H1 (cell line): ENCODE data around the gene SLC12A8. TPM values are rescaled to one million over a fixed set of nuclear protein-coding genes. Genes with fewer than 3 reads are reported as not detected.

Source experiments
- CTCF ChIA-PET: fragments of 300-600 bp; sonication (Branson Sonifier 250); formaldehyde crosslinking; loops from one replicate; lab custom pipeline; 2021; ENCODE audit not compliant: partially characterized antibody; lab: Charles Lee
- POLR2A ChIA-PET: fragments of 300-600 bp; sonication (Branson Sonifier 250); formaldehyde crosslinking; loops from one replicate; lab custom pipeline; 2021; ENCODE audit warnings: inconsistent platforms; ENCODE audit not compliant: partially characterized antibody; lab: Charles Lee
- DNase-seq, 2 experiments: peaks; one replicate each; pipeline versions ENCODE4 v3.0.0 to v3.0.0-alpha.2; 2010 to 2022; ENCODE audit warnings: low spot score in 2 of 2, low read depth in 1 of 2, mixed read lengths in 1 of 2
- FAIRE-seq: peaks from 2 replicates; lab custom pipeline; 2011; peaks lifted over from hg19 to GRCh38; lab: Jason Lieb, UNC
- H2AFZ ChIP-seq: 2 replicates; pipeline ENCODE4 v1.8.1; 2012; ENCODE audit warnings: low read length, inconsistent platforms
- H2AK5ac ChIP-seq: 2 replicates; pipeline ENCODE4 v1.6.1; 2013; ENCODE audit warnings: low read depth, low read length
- H2BK120ac ChIP-seq: replicated peaks from 2 replicates; pipeline ENCODE3; 2013; ENCODE audit warnings: low read depth, low read length, inconsistent platforms
- H2BK12ac ChIP-seq: 2 replicates; pipeline ENCODE4 v1.6.1; 2013; ENCODE audit warnings: low read depth, low read length
- H2BK15ac ChIP-seq: 2 replicates; pipeline ENCODE4 v1.6.1; 2013; ENCODE audit warnings: low read length
- H2BK20ac ChIP-seq: 2 replicates; pipeline ENCODE4 v1.6.1; 2013; ENCODE audit warnings: low read length
- H2BK5ac ChIP-seq: 2 replicates; pipeline ENCODE4 v1.6.1; 2013; ENCODE audit warnings: low read depth, low read length
- H3K14ac ChIP-seq: 2 replicates; pipeline ENCODE4 v1.6.1; 2013; ENCODE audit warnings: inconsistent platforms; ENCODE audit not compliant: insufficient read length
- H3K18ac ChIP-seq: 2 replicates; pipeline ENCODE4 v1.6.1; 2013; ENCODE audit warnings: low read length; ENCODE audit errors: extremely low read depth
- H3K23ac ChIP-seq: 2 replicates; pipeline ENCODE4 v1.6.1; 2013; ENCODE audit warnings: inconsistent platforms; ENCODE audit not compliant: insufficient read length
- H3K23me2 ChIP-seq: 2 replicates; pipeline ENCODE4 v1.6.1; 2013; ENCODE audit warnings: low read depth, low read length
- H3K27ac ChIP-seq: 2 replicates; pipeline ENCODE4 v1.6.1; 2011; ENCODE audit warnings: low read depth, low read length, inconsistent platforms
- H3K27me3 ChIP-seq, 4 experiments: replicated peaks in 1 of 4; 1 replicate in 1 of 4; 2 replicates in 3 of 4; pipeline versions ENCODE4 v1.6.1 to v1.8.1; 2011 to 2013; ENCODE audit warnings: low read length in 3 of 4, mild to moderate bottlenecking in 3 of 4, inconsistent platforms in 2 of 4, mixed read lengths in 2 of 4, moderate library complexity in 1 of 4; ENCODE audit not compliant: control insufficient read depth in 3 of 4, insufficient read depth in 3 of 4; ENCODE audit errors: extremely low read depth in 1 of 4
- H3K36me3 ChIP-seq, 4 experiments: 2 replicates each; pipeline versions ENCODE4 v1.6.1 to v1.8.1; 2011 to 2013; ENCODE audit warnings: mild to moderate bottlenecking in 4 of 4, low read length in 3 of 4, moderate library complexity in 2 of 4, control low read depth in 1 of 4, inconsistent platforms in 1 of 4; ENCODE audit not compliant: insufficient read depth in 4 of 4, control insufficient read depth in 2 of 4
- H3K4ac ChIP-seq: replicated peaks from 2 replicates; pipeline ENCODE3; 2013; ENCODE audit warnings: low read length, low read depth, mixed read lengths, inconsistent platforms; ENCODE audit not compliant: insufficient read length
- H3K4me1 ChIP-seq, 4 experiments: replicated peaks in 1 of 4; 1 replicate in 1 of 4; 2 replicates in 3 of 4; pipeline versions ENCODE4 v1.6.1 to v1.8.1; 2011 to 2013; ENCODE audit warnings: low read length in 3 of 4, inconsistent platforms in 2 of 4, mixed read lengths in 1 of 4; ENCODE audit not compliant: insufficient read depth in 4 of 4, control insufficient read depth in 3 of 4
- H3K4me2 ChIP-seq, 2 experiments: 2 replicates each; pipeline versions ENCODE4 v1.6.1 to v1.8.1; 2011 to 2013; ENCODE audit warnings: low read depth in 2 of 2, low read length in 2 of 2, control low read depth in 1 of 2, inconsistent platforms in 1 of 2, mild to moderate bottlenecking in 1 of 2; ENCODE audit not compliant: insufficient read depth in 1 of 2
- H3K4me3 ChIP-seq, 4 experiments: fragments of 200-600, 300-600 bp in 1 of 4; sonication (generic), shearing (Covaris generic), sonication (Bioruptor Twin) in 1 of 4; 2 replicates each; pipeline versions ENCODE4 v1.5.1 to v1.8.1; 2011 to 2016; ENCODE audit warnings: low read length in 4 of 4, low read depth in 3 of 4, control low read depth in 2 of 4, inconsistent platforms in 2 of 4, mild to moderate bottlenecking in 2 of 4, mixed read lengths in 1 of 4, moderate library complexity in 1 of 4; ENCODE audit not compliant: insufficient read depth in 2 of 4; ENCODE audit errors: extremely low read depth in 1 of 4
- H3K56ac ChIP-seq: replicated peaks from 2 replicates; pipeline ENCODE3; 2013; ENCODE audit warnings: low read depth, mild to moderate bottlenecking, mixed read lengths, low read length, inconsistent platforms; ENCODE audit not compliant: insufficient read length
- H3K79me1 ChIP-seq: 2 replicates; pipeline ENCODE4 v1.6.1; 2013; ENCODE audit warnings: low read depth, low read length, control low read depth
- H3K79me2 ChIP-seq, 2 experiments: 2 replicates each; pipeline versions ENCODE4 v1.6.1 to v1.8.1; 2012 to 2013; ENCODE audit warnings: low read length in 2 of 2, mild to moderate bottlenecking in 2 of 2, inconsistent platforms in 1 of 2; ENCODE audit not compliant: insufficient read depth in 2 of 2, control insufficient read depth in 1 of 2
- H3K9ac ChIP-seq, 4 experiments: replicated peaks in 1 of 4; 1 replicate in 1 of 4; 2 replicates in 3 of 4; pipeline versions ENCODE4 v1.6.1 to v1.8.1; 2011 to 2013; ENCODE audit warnings: low read depth in 3 of 4, low read length in 3 of 4, control low read depth in 2 of 4, mild to moderate bottlenecking in 2 of 4, moderate library complexity in 2 of 4, inconsistent platforms in 1 of 4; ENCODE audit errors: extremely low read depth in 1 of 4
- H3K9me3 ChIP-seq, 2 experiments: 2 replicates each; pipeline versions ENCODE4 v1.6.1 to v1.8.1; 2012 to 2013; ENCODE audit warnings: mild to moderate bottlenecking in 2 of 2, moderate library complexity in 2 of 2, control low read depth in 1 of 2, inconsistent platforms in 1 of 2, low read depth in 1 of 2, low read length in 1 of 2, mixed read lengths in 1 of 2; ENCODE audit not compliant: insufficient read depth in 2 of 2
- H4K20me1 ChIP-seq, 2 experiments: replicated peaks in 1 of 2; 2 replicates each; pipeline versions ENCODE3 to v1.8.1; 2011 to 2013; ENCODE audit warnings: inconsistent platforms in 2 of 2, low read length in 2 of 2, mild to moderate bottlenecking in 1 of 2; ENCODE audit not compliant: insufficient read depth in 2 of 2, control insufficient read depth in 1 of 2
- H4K5ac ChIP-seq: 2 replicates; pipeline ENCODE4 v1.6.1; 2013; ENCODE audit warnings: low read length, low read depth, mixed read lengths, inconsistent platforms; ENCODE audit not compliant: insufficient read length
- H4K8ac ChIP-seq: 2 replicates; pipeline ENCODE4 v1.8.0; 2013; ENCODE audit warnings: mild to moderate bottlenecking, moderate library complexity, low read length, inconsistent platforms; ENCODE audit not compliant: insufficient read depth; ENCODE audit errors: extremely low read depth
- H4K91ac ChIP-seq: replicated peaks from 2 replicates; pipeline ENCODE3; 2013; ENCODE audit warnings: low read length, mixed read lengths, inconsistent platforms; ENCODE audit not compliant: insufficient read length
- CBX8 ChIP-seq: fragments of 300-800, 300-1000 bp; sonication (generic); IDR thresholded peaks from 2 replicates; pipeline ENCODE4 v1.7.1; 2016; ENCODE audit warnings: low read depth, low read length, borderline replicate concordance
- CHD1 ChIP-seq: IDR thresholded peaks from 2 replicates; pipeline ENCODE4 v1.6.1; 2012; ENCODE audit warnings: low read depth, low read length, improper control_type of control experiment
- CTBP2 ChIP-seq: IDR thresholded peaks from 2 replicates; pipeline ENCODE4 v1.7.0; 2011; ENCODE audit warnings: borderline replicate concordance, mild to moderate bottlenecking, moderate library complexity, mixed read lengths, low read length; ENCODE audit not compliant: insufficient read depth, insufficient read length
- FOSL1 ChIP-seq: IDR thresholded peaks from 2 replicates; pipeline ENCODE4 v1.6.1; 2011; ENCODE audit warnings: mild to moderate bottlenecking, low read depth, low read length, moderate library complexity; ENCODE audit not compliant: insufficient read depth
- JUND ChIP-seq: IDR thresholded peaks from 2 replicates; pipeline ENCODE4 v1.6.1; 2011; ENCODE audit warnings: mild to moderate bottlenecking, improper control_type of control experiment, low read length
- SAP30 ChIP-seq: fragments of 300-600 bp; sonication (generic); IDR thresholded peaks from 2 replicates; pipeline ENCODE4 v1.7.1; 2012; ENCODE audit warnings: low read length, moderate library complexity, mild to moderate bottlenecking, inconsistent platforms; ENCODE audit not compliant: insufficient read depth, insufficient replicate concordance
- TBP ChIP-seq: IDR thresholded peaks from 2 replicates; pipeline ENCODE4 v1.6.1; 2011; ENCODE audit warnings: low read depth, low read length, improper control_type of control experiment
- ZNF274 ChIP-seq: IDR thresholded peaks from 2 replicates; pipeline ENCODE4 v1.7.0; 2012; ENCODE audit warnings: low read length, borderline replicate concordance; ENCODE audit errors: extremely low read depth
- WGBS, 2 experiments: shearing (Covaris generic) in 1 of 2; methylation state at CpG; one replicate each; pipeline versions ENCODE4 v1.1.6 to v1.1.7; 2013 to 2015; ENCODE audit warnings: low lambda C conversion rate in 2 of 2, mixed read lengths in 2 of 2, inconsistent platforms in 1 of 2, low coverage in 1 of 2, missing lambda C conversion rate in 1 of 2; ENCODE audit not compliant: insufficient replicate concordance in 2 of 2, insufficient coverage in 1 of 2, insufficient read length in 1 of 2; ENCODE audit errors: extremely low coverage in 1 of 2, missing lambda C conversion rate in 1 of 2; 5-methylcytosine and 5-hydroxymethylcytosine counted together
- polyA plus RNA-seq, 7 experiments: library from polyadenylated mRNA; depleted of rRNA in 3 of 7; stranded (reverse) in 5 of 7; unstranded in 2 of 7; fragments of >200 nt in 5 of 7; fragments of 200-250 nt in 2 of 7; gene quantifications; 1 replicate in 5 of 7; 2 replicates in 1 of 7; 4 replicates in 1 of 7; pipeline versions ENCODE4 v1.2.1 to v1.2.3, GENCODE V29; 2011 to 2013; ENCODE audit warnings: missing spikeins in 2 of 7, mixed read lengths in 2 of 7
- total RNA-seq: library from RNA; stranded (reverse); fragmentation: NEBNext Ultra II Directional; extraction: Animal tissue kit (Norgen Biotek cat#: 25700); gene quantifications from 2 replicates; pipeline ENCODE4 v1.2.1, GENCODE V29; 2021

SLC12A8 gene
- total and polyA plus RNA-seq, 2 of the 8 experiments (the other 6 are each of a cell fraction or from before 2014, with no cell fraction given): 13.7 to 14.4 TPM

DNA sequence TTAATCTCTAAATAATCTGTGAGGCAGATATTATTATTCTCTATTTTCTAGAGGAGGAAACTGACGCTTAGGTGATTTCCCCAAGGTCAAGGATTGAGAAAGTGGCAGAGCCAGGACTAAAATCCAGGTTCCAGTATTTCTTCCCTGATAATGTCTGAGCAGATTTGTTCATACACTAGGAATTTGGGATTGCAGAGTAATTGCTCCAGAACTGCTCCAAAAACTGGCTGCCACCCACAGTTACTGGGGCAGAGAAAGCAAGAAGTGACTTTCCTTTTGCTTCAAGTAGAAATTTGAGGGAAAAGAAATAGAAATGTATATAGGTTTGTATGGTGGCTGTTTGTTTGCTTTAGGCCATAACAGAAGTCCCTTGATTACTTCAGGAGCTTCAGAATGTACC is 60.6 kb downstream of the SLC12A8 start:
- Histone ChIP-seq H4K5ac (no peak overlapping the region), H4K8ac (no peak overlapping the region), H3K56ac (no peak overlapping the region), H2BK20ac (no peak overlapping the region), H2BK5ac (no peak overlapping the region), H3K4me1 (peaks cover 6 to 17% (median 11%) of the 10 kb centered on the region in 4 experiments; a peak in 4 of 7 replicates), H4K91ac (no peak overlapping the region), H3K27me3 (no peaks in the 10 kb centered on the region), H3K23ac (no peak overlapping the region), H2BK120ac (no peak overlapping the region), H2AK5ac (no peak overlapping the region), H3K9me3 (no peaks in the 10 kb centered on the region), H3K36me3 (no peaks in the 10 kb centered on the region), H2BK15ac (no peak overlapping the region), H4K20me1 (no peaks in the 10 kb centered on the region), H3K4ac (no peak overlapping the region), H3K23me2 (no peaks in the 10 kb centered on the region; the same call in 1 of the 2 replicates), H3K27ac (no peak overlapping the region), H3K79me1 (no peaks in the 10 kb centered on the region), H3K14ac (no peak overlapping the region), H3K4me2 (no peak overlapping the region), H2AFZ (no peak overlapping the region), H3K4me3 (no peak overlapping the region), H3K9ac (no peak overlapping the region), H3K79me2 (no peaks in the 10 kb centered on the region; a peak in 1 of 4 replicates), H3K18ac (no peak overlapping the region), H2BK12ac (no peak overlapping the region)
- WGBS, 2 experiments: 94% methylated on average over 1 of the region's 1 CpG; no CpG with 5 or more reads in 1 of the 2 experiments
- ChIA-PET CTCF (interaction anchor here (0.7 to 5.0 kb wide), 5 partner anchors 10 to 288 kb away, joined by 3 to 56 read pairs (median 8); no protein-coding TSS in a partner anchor), POLR2A (no interaction called here)
- TF ChIP-seq FOSL1 (no peak), CBX8 (no peak), TBP (no peak), JUND (no peak), ZNF274 (no peak), CHD1 (no peak), CTBP2 (no peak), SAP30 (no peak)
- no peak for DNase-seq
- no peak for FAIRE-seq
